ENCODE results near the gene USE1. TPM values are rescaled to one million over a fixed set of nuclear protein-coding genes. Genes with fewer than 3 reads are reported as not detected.
A peak's percentile ranks its signal among the peaks of the same experiment; 100 is the strongest.

The USE1 gene
- total and polyA plus RNA-seq, 9 of the 15 experiments (the other 6 are each of a cell fraction or from before 2014, with no cell fraction given): 17.3 to 52.4 (median 34.0) TPM

DNA sequence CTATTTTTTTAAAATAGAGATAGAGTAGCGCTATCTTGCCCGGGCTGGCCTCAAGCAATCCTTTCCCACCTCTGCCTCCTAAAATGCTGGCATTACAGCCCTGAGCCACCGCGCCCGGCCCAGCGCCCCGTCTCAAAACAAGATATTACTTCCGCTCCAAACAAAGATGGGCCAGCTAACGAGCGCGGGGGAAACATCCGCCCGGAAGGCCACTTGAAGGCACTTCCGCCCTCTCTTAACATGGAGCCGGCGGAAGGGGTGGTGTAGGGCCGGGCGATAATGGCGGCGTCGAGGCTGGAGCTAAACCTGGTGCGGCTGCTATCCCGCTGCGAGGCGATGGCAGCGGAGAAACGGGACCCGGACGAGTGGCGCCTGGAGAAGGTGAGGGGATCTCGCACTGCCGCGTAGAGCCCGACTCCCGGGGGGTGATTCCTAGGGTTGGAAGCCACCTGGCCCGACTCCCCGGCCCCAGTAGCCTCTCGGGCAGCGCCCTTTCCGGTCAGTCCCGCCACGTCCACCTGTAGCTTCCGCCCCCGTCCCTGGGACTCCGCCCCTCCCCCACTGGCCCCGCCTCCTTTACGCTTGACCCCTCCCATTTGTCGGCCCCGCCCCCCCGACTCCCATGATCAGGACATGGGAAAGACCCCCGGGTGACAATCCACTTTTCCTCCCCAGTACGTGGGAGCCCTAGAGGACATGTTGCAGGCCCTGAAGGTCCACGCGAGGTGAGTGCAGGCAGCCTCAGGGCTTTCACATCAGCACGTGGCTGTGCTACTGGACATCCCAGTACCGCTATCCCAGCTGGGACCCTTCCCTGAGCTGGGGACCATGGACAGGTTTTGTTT, at the start of gene USE1 (continued):
- TF ChIP-seq SRSF3 (IDR thresholded peaks at IDR 0.05; ENCODE audit: insufficient read depth, low read length) (no peak), TRIM25 (IDR thresholded peaks at IDR 0.05; ENCODE audit: borderline replicate concordance) (no peak)
- TF ChIP-seq, protein P1, sequence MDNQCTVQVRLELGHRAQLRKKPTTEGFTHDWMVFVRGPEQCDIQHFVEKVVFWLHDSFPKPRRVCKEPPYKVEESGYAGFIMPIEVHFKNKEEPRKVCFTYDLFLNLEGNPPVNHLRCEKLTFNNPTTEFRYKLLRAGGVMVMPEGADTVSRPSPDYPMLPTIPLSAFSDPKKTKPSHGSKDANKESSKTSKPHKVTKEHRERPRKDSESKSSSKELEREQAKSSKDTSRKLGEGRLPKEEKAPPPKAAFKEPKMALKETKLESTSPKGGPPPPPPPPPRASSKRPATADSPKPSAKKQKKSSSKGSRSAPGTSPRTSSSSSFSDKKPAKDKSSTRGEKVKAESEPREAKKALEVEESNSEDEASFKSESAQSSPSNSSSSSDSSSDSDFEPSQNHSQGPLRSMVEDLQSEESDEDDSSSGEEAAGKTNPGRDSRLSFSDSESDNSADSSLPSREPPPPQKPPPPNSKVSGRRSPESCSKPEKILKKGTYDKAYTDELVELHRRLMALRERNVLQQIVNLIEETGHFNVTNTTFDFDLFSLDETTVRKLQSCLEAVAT (IDR thresholded peaks at IDR 0.05): no peak

GRCh38 chr19:17165715-17166114, 49.4 kb upstream of the USE1 start:
- no peaks in the 10 kb centered on the region for H3K9me1 ChIP-seq (ENCODE audit: control insufficient read depth, insufficient read depth, low read length)
- H3K9me3 ChIP-seq (replicated peaks; ENCODE audit: control insufficient read depth, insufficient read depth, low read depth, low read length): no peaks in the 10 kb centered on the region
- no TSS peak for BruUV-seq (replicated peaks)
- no peaks in the 10 kb centered on the region for H3K79me2 ChIP-seq (ENCODE audit: control insufficient read depth, insufficient read depth, low read length)
- ATAC-seq: no peak
- H3K4me2 ChIP-seq (ENCODE audit: insufficient read depth, low read length): no peak overlapping the region
- H3K4me3 ChIP-seq: no peak overlapping the region
- H3K27ac ChIP-seq (ENCODE audit: extremely low read depth, low read depth, low read length): no peak overlapping the region
- no peak overlapping the region for H2AFZ ChIP-seq (ENCODE audit: low read depth, low read length)
- intact Hi-C loops (cut with micrococcal nuclease): no loop called here
- whole genome bisulfite sequencing (ENCODE audit: insufficient coverage, low coverage, missing lambda C conversion rate): 79% methylated on average over 4 of the region's 5 CpGs
- ChIA-PET CTCF (ENCODE audit: low intra/inter-chr PET ratio) (no interaction called here), POLR2A (no interaction called here)
- in situ Hi-C loops (cut with MboI): no loop called here
- no peak for DNase-seq (ENCODE audit: extremely low read depth in 1 of 4, low spot score in 3 of 4)
- H3K36me3 ChIP-seq (ENCODE audit: control insufficient read depth, insufficient read depth, low read length): peaks cover 73% of the 10 kb centered on the region
- no peaks in the 10 kb centered on the region for H3K27me3 ChIP-seq (ENCODE audit: control insufficient read depth in 2 of 2, insufficient read depth in 2 of 2, low read length in 2 of 2)
- no peaks in the 10 kb centered on the region for H4K20me1 ChIP-seq (replicated peaks; ENCODE audit: control insufficient read depth, insufficient read depth, low read length)
- H3K4me1 ChIP-seq (replicated peaks in 1 of 2; ENCODE audit: control insufficient read depth in 2 of 2, insufficient read depth in 2 of 2, low read length in 2 of 2): no peaks in the 10 kb centered on the region
- FAIRE-seq: no peak
- no peak overlapping the region for H3K9ac ChIP-seq (ENCODE audit: insufficient read depth in 1 of 2, low read depth in 2 of 2, low read length in 2 of 2)
- TF ChIP-seq, protein P2, sequence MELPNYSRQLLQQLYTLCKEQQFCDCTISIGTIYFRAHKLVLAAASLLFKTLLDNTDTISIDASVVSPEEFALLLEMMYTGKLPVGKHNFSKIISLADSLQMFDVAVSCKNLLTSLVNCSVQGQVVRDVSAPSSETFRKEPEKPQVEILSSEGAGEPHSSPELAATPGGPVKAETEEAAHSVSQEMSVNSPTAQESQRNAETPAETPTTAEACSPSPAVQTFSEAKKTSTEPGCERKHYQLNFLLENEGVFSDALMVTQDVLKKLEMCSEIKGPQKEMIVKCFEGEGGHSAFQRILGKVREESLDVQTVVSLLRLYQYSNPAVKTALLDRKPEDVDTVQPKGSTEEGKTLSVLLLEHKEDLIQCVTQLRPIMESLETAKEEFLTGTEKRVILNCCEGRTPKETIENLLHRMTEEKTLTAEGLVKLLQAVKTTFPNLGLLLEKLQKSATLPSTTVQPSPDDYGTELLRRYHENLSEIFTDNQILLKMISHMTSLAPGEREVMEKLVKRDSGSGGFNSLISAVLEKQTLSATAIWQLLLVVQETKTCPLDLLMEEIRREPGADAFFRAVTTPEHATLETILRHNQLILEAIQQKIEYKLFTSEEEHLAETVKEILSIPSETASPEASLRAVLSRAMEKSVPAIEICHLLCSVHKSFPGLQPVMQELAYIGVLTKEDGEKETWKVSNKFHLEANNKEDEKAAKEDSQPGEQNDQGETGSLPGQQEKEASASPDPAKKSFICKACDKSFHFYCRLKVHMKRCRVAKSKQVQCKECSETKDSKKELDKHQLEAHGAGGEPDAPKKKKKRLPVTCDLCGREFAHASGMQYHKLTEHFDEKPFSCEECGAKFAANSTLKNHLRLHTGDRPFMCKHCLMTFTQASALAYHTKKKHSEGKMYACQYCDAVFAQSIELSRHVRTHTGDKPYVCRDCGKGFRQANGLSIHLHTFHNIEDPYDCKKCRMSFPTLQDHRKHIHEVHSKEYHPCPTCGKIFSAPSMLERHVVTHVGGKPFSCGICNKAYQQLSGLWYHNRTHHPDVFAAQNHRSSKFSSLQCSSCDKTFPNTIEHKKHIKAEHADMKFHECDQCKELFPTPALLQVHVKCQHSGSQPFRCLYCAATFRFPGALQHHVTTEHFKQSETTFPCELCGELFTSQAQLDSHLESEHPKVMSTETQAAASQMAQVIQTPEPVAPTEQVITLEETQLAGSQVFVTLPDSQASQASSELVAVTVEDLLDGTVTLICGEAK (IDR thresholded peaks at IDR 0.05): peak; percentile 95
- TF ChIP-seq, protein P2 (CRISPR knock-in tag; IDR thresholded peaks at IDR 0.05): peak; percentile 90
- TF ChIP-seq MYC (IDR thresholded peaks at IDR 0.05; ENCODE audit: low read depth, low read length) (no peak), MYC (CRISPR knock-in tag; IDR thresholded peaks at IDR 0.05; ENCODE audit: borderline replicate concordance, low read depth) (no peak), LEF1 (IDR thresholded peaks at IDR 0.05) (no peak)

Measured in K562 (cell line).